T-helper 2 cell treated with Interferon-gamma antibody and Interleukin-4, amounts not matched to agents 5 μg/mL and 100 μg/mL, for 36 hours (primary cell): ENCODE results near the gene TRPM5.

Experiments used
- DNase-seq: peaks from one replicate; pipeline ENCODE4 v3.0.0; 2021; ENCODE audit warnings: low spot score
- H3K27ac Mint-ChIP-seq: one replicate; pipeline ENCODE4 v1.8.0; 2021; ENCODE audit warnings: mild to moderate bottlenecking, mixed read lengths
- H3K27me3 Mint-ChIP-seq: one replicate; pipeline ENCODE4 v1.8.0; 2021; ENCODE audit warnings: low read depth, mixed read lengths
- H3K36me3 Mint-ChIP-seq: one replicate; pipeline ENCODE4 v1.8.0; 2021; ENCODE audit warnings: low read depth, mixed read lengths
- H3K4me1 Mint-ChIP-seq: one replicate; pipeline ENCODE4 v1.8.0; 2021; ENCODE audit warnings: low read depth, mixed read lengths
- H3K4me3 Mint-ChIP-seq: one replicate; pipeline ENCODE4 v1.8.0; 2022; ENCODE audit warnings: mild to moderate bottlenecking, moderate library complexity, mixed read lengths
- H3K9me3 Mint-ChIP-seq: one replicate; pipeline ENCODE4 v1.8.0; 2021; ENCODE audit warnings: mixed read lengths

TRPM5 gene

GRCh38 chr11:2432171-2432621 lies 12.1 kb downstream of the TRPM5 start:
- no peaks in the 10 kb centered on the region for H3K9me3 Mint-ChIP-seq
- no peak for DNase-seq
- no peak overlapping the region for H3K4me3 Mint-ChIP-seq
- no peak overlapping the region for H3K27ac Mint-ChIP-seq
- no peaks in the 10 kb centered on the region for H3K36me3 Mint-ChIP-seq
- H3K4me1 Mint-ChIP-seq, result no peaks in the 10 kb centered on the region
- H3K27me3 Mint-ChIP-seq, result no peaks in the 10 kb centered on the region

GRCh38 chr11:2431395-2431794 lies 12.9 kb downstream of the TRPM5 start:
- H3K27me3 Mint-ChIP-seq, result no peaks in the 10 kb centered on the region
- DNase-seq, result no peak
- no peaks in the 10 kb centered on the region for H3K36me3 Mint-ChIP-seq
- no peak overlapping the region for H3K27ac Mint-ChIP-seq
- no peaks in the 10 kb centered on the region for H3K4me1 Mint-ChIP-seq
- no peak overlapping the region for H3K4me3 Mint-ChIP-seq
- H3K9me3 Mint-ChIP-seq, result no peaks in the 10 kb centered on the region

- DNase-seq, result peak; percentile 55
- Mint-ChIP-seq H3K4me1 (no peaks in the 10 kb centered on the region), H3K36me3 (no peaks in the 10 kb centered on the region), H3K9me3 (no peaks in the 10 kb centered on the region), H3K27ac (no peak overlapping the region), H3K4me3 (no peak overlapping the region), H3K27me3 (no peaks in the 10 kb centered on the region)
These were observed 16.0 kb downstream of the TRPM5 start for GRCh38 chr11:2428322-2428795.

- Mint-ChIP-seq H3K9me3 (no peaks in the 10 kb centered on the region), H3K4me1 (no peaks in the 10 kb centered on the region), H3K36me3 (no peaks in the 10 kb centered on the region), H3K27ac (no peak overlapping the region), H3K27me3 (no peaks in the 10 kb centered on the region), H3K4me3 (no peak overlapping the region)
- DNase-seq, result no peak
These were observed 16.5 kb downstream of the TRPM5 start for GRCh38 chr11:2427721-2428321.

GRCh38 chr11:2426826-2427521 lies 17.3 kb downstream of the TRPM5 start:
- Mint-ChIP-seq H3K27me3 (no peaks in the 10 kb centered on the region), H3K4me1 (no peaks in the 10 kb centered on the region), H3K36me3 (no peaks in the 10 kb centered on the region), H3K9me3 (no peaks in the 10 kb centered on the region), H3K4me3 (no peak overlapping the region), H3K27ac (no peak overlapping the region)
- no peak for DNase-seq

GRCh38 chr11:2426221-2426620 lies 18.1 kb downstream of the TRPM5 start:
- Mint-ChIP-seq H3K36me3 (no peaks in the 10 kb centered on the region), H3K4me1 (no peaks in the 10 kb centered on the region), H3K27me3 (no peaks in the 10 kb centered on the region), H3K9me3 (no peaks in the 10 kb centered on the region), H3K27ac (no peak overlapping the region), H3K4me3 (no peak overlapping the region)
- no peak for DNase-seq

- DNase-seq, result no peak
- Mint-ChIP-seq H3K4me1 (no peaks in the 10 kb centered on the region), H3K36me3 (no peaks in the 10 kb centered on the region), H3K4me3 (no peak overlapping the region), H3K9me3 (no peaks in the 10 kb centered on the region), H3K27ac (no peak overlapping the region), H3K27me3 (no peaks in the 10 kb centered on the region)
These were observed 18.8 kb downstream of the TRPM5 start for GRCh38 chr11:2425506-2425905.

- H3K4me3 Mint-ChIP-seq, result no peak overlapping the region
- no peak overlapping the region for H3K27ac Mint-ChIP-seq
- H3K9me3 Mint-ChIP-seq, result no peaks in the 10 kb centered on the region
- no peaks in the 10 kb centered on the region for H3K4me1 Mint-ChIP-seq
- no peaks in the 10 kb centered on the region for H3K27me3 Mint-ChIP-seq
- no peak for DNase-seq
- no peaks in the 10 kb centered on the region for H3K36me3 Mint-ChIP-seq
These were observed 19.4 kb downstream of the TRPM5 start for GRCh38 chr11:2424811-2425495.

- H3K27me3 Mint-ChIP-seq, result no peaks in the 10 kb centered on the region
- H3K4me1 Mint-ChIP-seq, result no peaks in the 10 kb centered on the region
- H3K27ac Mint-ChIP-seq, result no peak overlapping the region
- no peaks in the 10 kb centered on the region for H3K9me3 Mint-ChIP-seq
- no peak for DNase-seq
- H3K36me3 Mint-ChIP-seq, result no peaks in the 10 kb centered on the region
- no peak overlapping the region for H3K4me3 Mint-ChIP-seq
These were observed 20.9 kb downstream of the TRPM5 start for GRCh38 chr11:2423157-2424025.

- no peak for DNase-seq
- no peaks in the 10 kb centered on the region for H3K9me3 Mint-ChIP-seq
- no peak overlapping the region for H3K27ac Mint-ChIP-seq
- H3K27me3 Mint-ChIP-seq, result no peaks in the 10 kb centered on the region
- no peaks in the 10 kb centered on the region for H3K36me3 Mint-ChIP-seq
- H3K4me3 Mint-ChIP-seq, result no peak overlapping the region
- H3K4me1 Mint-ChIP-seq, result no peaks in the 10 kb centered on the region
These were observed 21.7 kb downstream of the TRPM5 start for GRCh38 chr11:2422461-2423156.

- Mint-ChIP-seq H3K27ac (no peak overlapping the region), H3K36me3 (no peaks in the 10 kb centered on the region), H3K9me3 (no peaks in the 10 kb centered on the region), H3K4me1 (no peaks in the 10 kb centered on the region), H3K27me3 (no peaks in the 10 kb centered on the region), H3K4me3 (no peak overlapping the region)
- no peak for DNase-seq
These were observed 22.3 kb downstream of the TRPM5 start for GRCh38 chr11:2421996-2422395.

- Mint-ChIP-seq H3K36me3 (no peaks in the 10 kb centered on the region), H3K9me3 (no peaks in the 10 kb centered on the region), H3K27me3 (no peaks in the 10 kb centered on the region), H3K4me1 (no peaks in the 10 kb centered on the region), H3K4me3 (no peak overlapping the region), H3K27ac (no peak overlapping the region)
- DNase-seq, result no peak
These were observed 22.9 kb downstream of the TRPM5 start for GRCh38 chr11:2421226-2421994.
